ENCODE data around the gene SBF1. TPM values are rescaled to one million over a fixed set of nuclear protein-coding genes. Genes with fewer than 3 reads are reported as not detected.

SBF1 gene
- polyA plus RNA-seq, 1 of the 3 experiments (the other 2 are of a cell fraction) = 29.1 TPM

DNA sequence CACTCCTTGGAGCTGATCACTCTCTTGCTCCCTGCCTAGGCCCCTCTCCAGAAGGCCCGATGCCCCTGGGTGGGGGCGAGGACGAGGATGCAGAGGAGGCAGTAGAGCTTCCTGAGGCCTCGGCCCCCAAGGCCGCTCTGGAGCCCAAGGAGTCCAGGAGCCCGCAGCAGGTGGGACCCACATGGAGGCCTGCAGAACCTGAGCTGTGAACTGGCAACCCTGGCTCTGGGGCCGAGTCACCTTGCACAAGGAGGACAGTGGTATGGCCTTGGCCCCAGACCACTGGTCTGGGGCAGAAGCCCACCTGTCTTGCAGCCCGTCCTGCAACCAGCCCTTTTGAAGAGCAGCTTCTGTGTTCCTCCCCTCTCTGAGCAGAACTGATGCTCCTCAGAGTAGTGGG is 44.3 kb upstream of the SBF1 start:
- no peaks in the 10 kb centered on the region for H3F3A ChIP-seq (replicated peaks; ENCODE audit: insufficient read depth)
- H4K20me1 ChIP-seq (ENCODE audit: insufficient read depth) = 0 out of 2 replicates have a peak, but pooled peaks cover 5% of the 10 kb centered on the region
- H3K79me2 ChIP-seq (ENCODE audit: insufficient read depth) = peaks cover 41% of the 10 kb centered on the region
- peaks cover 7 to 54% of the 10 kb centered on the region in 2 experiments for H3K36me3 ChIP-seq (replicated peaks in 1 of 2; ENCODE audit: control insufficient read depth in 1 of 2, insufficient read depth in 2 of 2, low read length in 1 of 2)
- H3K27me3 ChIP-seq (ENCODE audit: insufficient read depth) = no peaks in the 10 kb centered on the region
- H3K9me3 ChIP-seq = no peaks in the 10 kb centered on the region
- no peak overlapping the region for H3K4me2 ChIP-seq
- no peak overlapping the region for H3K4me3 ChIP-seq (ENCODE audit: low read depth in 2 of 2, low read length in 1 of 2)
- 100% methylated on average over 3 of the region's 8 CpGs for WGBS (ENCODE audit: low lambda C conversion rate)
- no peaks in the 10 kb centered on the region for H3K9me2 ChIP-seq
- H3K4me1 ChIP-seq (ENCODE audit: control insufficient read depth in 1 of 2, insufficient read depth in 2 of 2, low read depth in 1 of 2, low read length in 1 of 2) = peaks cover 3 to 6% of the 10 kb centered on the region in 2 experiments; a peak in 2 of 4 replicates
- H3K9ac ChIP-seq = no peak overlapping the region
- H2AFZ ChIP-seq (ENCODE audit: low read depth) = no peak overlapping the region
- DNase-seq = peak; percentile 5
- ChIA-PET CTCF (interaction anchor here (1.3 to 1.8 kb wide), 2 partner anchors 21 to 44 kb away, joined by 3 to 6 read pairs; partner anchors contain the start of gene SYCE3), POLR2A (no interaction called here)
- TF ChIP-seq, protein P1, sequence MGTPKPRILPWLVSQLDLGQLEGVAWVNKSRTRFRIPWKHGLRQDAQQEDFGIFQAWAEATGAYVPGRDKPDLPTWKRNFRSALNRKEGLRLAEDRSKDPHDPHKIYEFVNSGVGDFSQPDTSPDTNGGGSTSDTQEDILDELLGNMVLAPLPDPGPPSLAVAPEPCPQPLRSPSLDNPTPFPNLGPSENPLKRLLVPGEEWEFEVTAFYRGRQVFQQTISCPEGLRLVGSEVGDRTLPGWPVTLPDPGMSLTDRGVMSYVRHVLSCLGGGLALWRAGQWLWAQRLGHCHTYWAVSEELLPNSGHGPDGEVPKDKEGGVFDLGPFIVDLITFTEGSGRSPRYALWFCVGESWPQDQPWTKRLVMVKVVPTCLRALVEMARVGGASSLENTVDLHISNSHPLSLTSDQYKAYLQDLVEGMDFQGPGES (IDR thresholded peaks at IDR 0.05; ENCODE audit: low read depth, low read length) = no peak
- TF ChIP-seq MXI1 (IDR thresholded peaks at IDR 0.05; ENCODE audit: low read depth, low read length) (no peak), YY1 (IDR thresholded peaks at IDR 0.05; ENCODE audit: low read depth) (no peak), ELF1 (IDR thresholded peaks at IDR 0.05) (no peak), EZH2phosphoT487 (IDR thresholded peaks at IDR 0.05; ENCODE audit: borderline replicate concordance, low read depth) (no peak), FOXJ3 (CRISPR knock-in tag; IDR thresholded peaks at IDR 0.05) (no peak), FOSL2 (IDR thresholded peaks at IDR 0.05; ENCODE audit: borderline replicate concordance, low read depth) (no peak), FOXM1 (IDR thresholded peaks at IDR 0.05; ENCODE audit: low read depth) (no peak)
- TF ChIP-seq, protein P2, sequence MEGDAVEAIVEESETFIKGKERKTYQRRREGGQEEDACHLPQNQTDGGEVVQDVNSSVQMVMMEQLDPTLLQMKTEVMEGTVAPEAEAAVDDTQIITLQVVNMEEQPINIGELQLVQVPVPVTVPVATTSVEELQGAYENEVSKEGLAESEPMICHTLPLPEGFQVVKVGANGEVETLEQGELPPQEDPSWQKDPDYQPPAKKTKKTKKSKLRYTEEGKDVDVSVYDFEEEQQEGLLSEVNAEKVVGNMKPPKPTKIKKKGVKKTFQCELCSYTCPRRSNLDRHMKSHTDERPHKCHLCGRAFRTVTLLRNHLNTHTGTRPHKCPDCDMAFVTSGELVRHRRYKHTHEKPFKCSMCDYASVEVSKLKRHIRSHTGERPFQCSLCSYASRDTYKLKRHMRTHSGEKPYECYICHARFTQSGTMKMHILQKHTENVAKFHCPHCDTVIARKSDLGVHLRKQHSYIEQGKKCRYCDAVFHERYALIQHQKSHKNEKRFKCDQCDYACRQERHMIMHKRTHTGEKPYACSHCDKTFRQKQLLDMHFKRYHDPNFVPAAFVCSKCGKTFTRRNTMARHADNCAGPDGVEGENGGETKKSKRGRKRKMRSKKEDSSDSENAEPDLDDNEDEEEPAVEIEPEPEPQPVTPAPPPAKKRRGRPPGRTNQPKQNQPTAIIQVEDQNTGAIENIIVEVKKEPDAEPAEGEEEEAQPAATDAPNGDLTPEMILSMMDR (IDR thresholded peaks at IDR 0.05) = no peak
- TF ChIP-seq, protein P3, sequence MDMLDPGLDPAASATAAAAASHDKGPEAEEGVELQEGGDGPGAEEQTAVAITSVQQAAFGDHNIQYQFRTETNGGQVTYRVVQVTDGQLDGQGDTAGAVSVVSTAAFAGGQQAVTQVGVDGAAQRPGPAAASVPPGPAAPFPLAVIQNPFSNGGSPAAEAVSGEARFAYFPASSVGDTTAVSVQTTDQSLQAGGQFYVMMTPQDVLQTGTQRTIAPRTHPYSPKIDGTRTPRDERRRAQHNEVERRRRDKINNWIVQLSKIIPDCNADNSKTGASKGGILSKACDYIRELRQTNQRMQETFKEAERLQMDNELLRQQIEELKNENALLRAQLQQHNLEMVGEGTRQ (IDR thresholded peaks at IDR 0.05; ENCODE audit: borderline replicate concordance, low read depth, low read length) = no peak
- no peak overlapping the region for H3K27ac ChIP-seq (ENCODE audit: low read depth in 2 of 2, low read length in 1 of 2)

DNA sequence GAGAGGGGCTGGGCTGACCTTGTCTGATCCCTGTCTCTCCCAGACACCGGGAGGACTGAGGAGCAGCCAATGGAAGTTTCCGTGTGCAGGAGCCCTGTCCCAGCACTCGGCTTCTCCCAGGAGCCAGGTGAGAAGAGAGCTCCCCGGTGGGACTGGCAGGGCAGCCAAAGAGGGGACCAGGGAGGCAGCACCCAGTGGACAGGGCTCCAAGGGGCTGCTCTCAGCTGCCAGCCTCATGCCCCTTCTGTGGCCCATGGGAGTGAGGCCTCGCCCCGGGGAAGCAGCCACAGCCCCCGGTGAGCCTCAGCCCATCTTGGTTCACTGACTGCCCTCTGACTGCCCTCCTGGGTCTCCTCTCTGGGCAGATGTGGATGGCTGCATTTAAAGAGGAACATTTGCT is 43.8 kb upstream of the SBF1 start:
- DNase-seq = peak; percentile 14
- H3K4me1 ChIP-seq (ENCODE audit: control insufficient read depth in 1 of 2, insufficient read depth in 2 of 2, low read depth in 1 of 2, low read length in 1 of 2) = peaks cover 0 to under 1% of the 10 kb centered on the region in 2 experiments; a peak in 1 of 4 replicates
- no peak overlapping the region for H2AFZ ChIP-seq (ENCODE audit: low read depth)
- H3K4me3 ChIP-seq (ENCODE audit: low read depth in 2 of 2, low read length in 1 of 2) = no peak overlapping the region
- no peak for TF ChIP-seq TCF12 (IDR thresholded peaks at IDR 0.05)
- no peak for TF ChIP-seq FOXM1 (IDR thresholded peaks at IDR 0.05; ENCODE audit: low read depth)
- TF ChIP-seq, protein P4, sequence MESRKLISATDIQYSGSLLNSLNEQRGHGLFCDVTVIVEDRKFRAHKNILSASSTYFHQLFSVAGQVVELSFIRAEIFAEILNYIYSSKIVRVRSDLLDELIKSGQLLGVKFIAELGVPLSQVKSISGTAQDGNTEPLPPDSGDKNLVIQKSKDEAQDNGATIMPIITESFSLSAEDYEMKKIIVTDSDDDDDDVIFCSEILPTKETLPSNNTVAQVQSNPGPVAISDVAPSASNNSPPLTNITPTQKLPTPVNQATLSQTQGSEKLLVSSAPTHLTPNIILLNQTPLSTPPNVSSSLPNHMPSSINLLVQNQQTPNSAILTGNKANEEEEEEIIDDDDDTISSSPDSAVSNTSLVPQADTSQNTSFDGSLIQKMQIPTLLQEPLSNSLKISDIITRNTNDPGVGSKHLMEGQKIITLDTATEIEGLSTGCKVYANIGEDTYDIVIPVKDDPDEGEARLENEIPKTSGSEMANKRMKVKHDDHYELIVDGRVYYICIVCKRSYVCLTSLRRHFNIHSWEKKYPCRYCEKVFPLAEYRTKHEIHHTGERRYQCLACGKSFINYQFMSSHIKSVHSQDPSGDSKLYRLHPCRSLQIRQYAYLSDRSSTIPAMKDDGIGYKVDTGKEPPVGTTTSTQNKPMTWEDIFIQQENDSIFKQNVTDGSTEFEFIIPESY (IDR thresholded peaks at IDR 0.05; ENCODE audit: borderline replicate concordance, low read depth) = no peak
- TF ChIP-seq, protein P3 (IDR thresholded peaks at IDR 0.05; ENCODE audit: borderline replicate concordance, low read depth, low read length) = no peak
- CTCF ChIA-PET = interaction anchor here (1.3 to 1.8 kb wide), 2 partner anchors 21 to 44 kb away, joined by 3 to 6 read pairs; partner anchors contain the start of gene SYCE3
- POLR2A ChIA-PET = no interaction called here
- H3K27ac ChIP-seq (ENCODE audit: low read depth in 2 of 2, low read length in 1 of 2) = no peak overlapping the region
- no peaks in the 10 kb centered on the region for H3F3A ChIP-seq (replicated peaks; ENCODE audit: insufficient read depth)
- peaks cover 41% of the 10 kb centered on the region for H3K79me2 ChIP-seq (ENCODE audit: insufficient read depth)
- no peaks in the 10 kb centered on the region for H3K27me3 ChIP-seq (ENCODE audit: insufficient read depth)
- 100% methylated on average over 1 of the region's 7 CpGs for WGBS (ENCODE audit: low lambda C conversion rate)
- no peak overlapping the region for H3K9ac ChIP-seq
- peaks cover 7 to 50% of the 10 kb centered on the region in 2 experiments for H3K36me3 ChIP-seq (replicated peaks in 1 of 2; ENCODE audit: control insufficient read depth in 1 of 2, insufficient read depth in 2 of 2, low read length in 1 of 2)
- no peak overlapping the region for H3K4me2 ChIP-seq
- no peaks in the 10 kb centered on the region for H4K20me1 ChIP-seq (ENCODE audit: insufficient read depth)
- H3K9me2 ChIP-seq = no peaks in the 10 kb centered on the region
- no peaks in the 10 kb centered on the region for H3K9me3 ChIP-seq

Data from SK-N-SH (cell line).